Cerebellar cortex (tissue), 1 donor: ENCODE results near the gene GALNT15.

Source experiments
- DNase-seq: peaks from one replicate; pipeline ENCODE4 v3.0.0-alpha.2; 2015; ENCODE audit warnings: low spot score

GALNT15 gene

DNA sequence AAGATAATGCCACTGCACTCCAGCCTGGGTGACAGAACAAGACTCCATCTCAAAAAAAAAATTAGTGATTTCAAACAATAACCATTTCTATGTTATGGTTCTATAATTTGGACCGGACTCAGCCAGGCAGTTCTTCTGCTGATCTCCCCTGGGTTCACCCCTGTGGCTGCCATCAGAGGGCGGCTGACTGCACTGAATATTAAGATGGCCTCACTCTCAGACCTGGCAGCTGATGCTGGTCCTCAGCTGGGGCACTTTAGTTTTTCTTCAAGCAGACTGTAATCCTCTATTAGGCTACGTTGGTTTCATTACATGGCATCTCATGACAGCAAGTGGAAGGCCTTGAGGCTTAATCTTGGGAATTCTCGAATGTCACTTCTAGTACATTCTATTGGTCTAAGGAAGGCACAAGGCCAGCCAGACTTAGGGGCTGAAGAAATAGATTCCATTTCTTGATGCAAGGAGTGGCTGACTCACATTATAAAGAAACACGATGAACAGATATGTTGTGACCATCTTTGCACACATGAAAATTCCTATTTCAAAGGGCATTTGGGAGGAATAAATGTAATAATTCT lies 12.8 kb downstream of the GALNT15 start:
- DNase-seq: no peak

DNA sequence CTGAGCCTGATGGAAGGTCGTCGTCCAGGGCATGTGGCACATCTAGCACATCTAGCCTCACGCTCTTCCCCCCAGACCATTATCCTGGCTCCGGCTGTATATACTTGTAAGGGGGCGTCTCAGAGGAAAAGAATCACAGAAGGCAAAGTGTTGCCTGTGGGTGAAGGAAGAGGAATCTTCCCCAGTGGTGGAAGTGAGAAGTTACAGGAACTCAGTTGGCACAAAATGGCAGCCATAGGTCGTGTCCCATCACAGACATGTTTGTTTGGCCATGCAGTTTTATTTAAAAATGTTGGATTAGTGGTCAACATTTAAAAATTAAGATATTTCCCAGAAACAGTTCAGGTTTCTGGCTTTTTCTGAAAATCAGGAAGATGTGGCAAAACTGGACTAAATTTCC lies 13.6 kb downstream of the GALNT15 start:
- no peak for DNase-seq

DNA sequence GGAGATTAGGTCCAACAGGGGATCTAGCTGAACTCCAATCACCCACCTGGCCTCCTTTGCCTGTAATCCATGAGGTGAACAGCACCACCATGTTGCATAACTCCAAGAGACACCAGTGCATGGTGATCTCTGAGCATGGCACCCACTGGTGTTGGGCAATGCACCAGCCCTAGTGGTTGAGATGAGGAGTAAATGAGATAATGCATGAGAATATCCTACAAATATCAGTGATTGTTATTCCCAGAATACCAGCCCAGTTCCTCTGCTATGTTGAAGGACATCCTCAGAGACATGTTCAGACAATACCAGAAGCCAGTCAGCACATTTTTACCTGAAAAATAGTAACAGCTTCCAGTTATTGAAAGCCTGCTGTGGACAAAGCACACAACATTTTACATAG lies 14.7 kb downstream of the GALNT15 start:
- no peak for DNase-seq

GRCh38 chr3:16190704-16191103 lies 16.2 kb downstream of the GALNT15 start:
- DNase-seq: no peak

DNA sequence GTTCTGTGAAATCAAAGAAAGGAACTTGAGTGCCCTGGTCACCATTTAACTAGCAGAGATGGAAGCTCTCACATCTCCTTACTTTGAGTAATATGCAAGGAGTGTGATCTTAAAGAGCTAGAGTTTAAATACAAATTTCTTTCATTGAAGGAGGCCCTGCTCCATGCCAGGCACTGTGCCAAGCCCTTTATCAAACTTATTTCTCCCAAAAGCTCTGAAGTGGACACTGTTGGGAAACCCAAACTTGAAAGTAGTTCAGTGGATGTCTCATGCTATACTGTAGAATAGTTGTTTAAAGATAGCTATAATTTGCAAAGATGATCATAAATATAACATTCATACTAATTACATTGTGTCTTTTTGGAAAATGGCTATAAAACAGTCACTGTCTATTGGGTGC lies 17.1 kb downstream of the GALNT15 start:
- DNase-seq: no peak

GRCh38 chr3:16192176-16192811 lies 17.8 kb downstream of the GALNT15 start:
- DNase-seq: no peak

- no peak for DNase-seq
Observed at GRCh38 chr3:16198427-16198826, 23.9 kb downstream of the GALNT15 start.

- DNase-seq: no peak
Observed at GRCh38 chr3:16199769-16200168, 25.3 kb downstream of the GALNT15 start.

GRCh38 chr3:16200411-16200810 lies 25.9 kb downstream of the GALNT15 start:
- DNase-seq: no peak

DNA sequence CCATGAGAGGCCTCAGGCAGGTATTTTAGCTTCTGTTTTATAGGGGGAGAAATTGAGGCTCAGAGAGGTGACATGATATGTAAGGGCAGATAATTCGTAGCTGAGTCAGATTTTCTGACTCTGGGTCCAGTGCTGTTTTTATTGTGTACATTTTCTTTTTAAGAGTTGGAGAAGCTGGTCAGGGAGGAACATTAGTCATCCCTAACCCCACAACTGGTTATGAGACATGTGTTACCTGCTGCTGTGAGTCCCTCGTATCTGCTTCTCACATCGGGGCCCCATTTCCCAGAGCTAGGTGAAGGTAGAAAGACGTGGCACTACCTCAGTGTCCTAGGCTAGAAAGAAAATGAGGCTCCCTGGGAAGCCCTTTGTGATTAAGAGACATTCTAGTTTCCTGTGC lies 28.6 kb downstream of the GALNT15 start:
- DNase-seq: no peak

DNA sequence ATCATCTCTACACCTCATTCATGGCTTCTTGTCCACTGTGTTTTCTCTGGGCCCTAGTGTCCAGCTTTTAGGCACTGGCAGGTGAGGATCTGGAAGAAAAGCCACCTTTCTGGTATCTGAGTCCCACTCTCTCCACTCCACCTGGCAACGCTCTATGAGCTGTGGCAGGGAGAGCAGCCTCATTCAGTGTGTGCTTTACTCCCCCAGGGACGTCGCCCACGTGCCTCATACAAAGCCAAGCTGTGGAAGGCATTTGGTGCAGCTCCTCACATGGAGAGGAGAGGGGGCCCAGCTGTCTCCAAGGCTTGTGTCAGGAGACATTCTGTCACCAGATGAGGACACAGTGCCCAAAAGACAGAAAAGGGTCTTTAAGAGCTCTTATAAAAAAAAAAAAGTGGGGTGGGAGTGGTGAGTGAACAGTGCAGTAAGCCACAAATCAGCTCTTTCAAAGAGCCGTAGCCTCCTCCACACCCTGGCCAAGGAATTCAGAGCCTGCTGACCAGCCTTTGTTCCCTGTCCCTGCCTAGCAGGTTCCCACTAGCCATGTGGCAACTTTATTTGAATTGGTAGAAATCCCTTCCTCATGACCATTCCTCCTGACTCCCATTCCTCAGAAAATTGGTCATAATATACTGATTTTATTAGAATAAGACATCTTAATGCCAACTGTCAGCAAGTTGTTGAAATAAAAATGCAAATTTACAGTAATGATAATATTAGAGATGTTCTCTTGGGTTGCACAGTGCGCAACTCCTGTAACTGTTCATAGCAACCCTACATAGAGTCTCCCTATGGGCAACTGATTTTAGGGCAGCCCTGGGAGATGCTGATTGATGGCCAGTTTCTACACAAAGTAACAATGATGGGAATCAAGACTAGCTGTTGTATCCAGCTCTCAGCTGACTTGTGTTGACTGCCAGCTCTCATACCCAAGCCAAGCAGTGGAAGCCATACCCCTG lies 29.5 kb downstream of the GALNT15 start:
- no peak for DNase-seq

DNA sequence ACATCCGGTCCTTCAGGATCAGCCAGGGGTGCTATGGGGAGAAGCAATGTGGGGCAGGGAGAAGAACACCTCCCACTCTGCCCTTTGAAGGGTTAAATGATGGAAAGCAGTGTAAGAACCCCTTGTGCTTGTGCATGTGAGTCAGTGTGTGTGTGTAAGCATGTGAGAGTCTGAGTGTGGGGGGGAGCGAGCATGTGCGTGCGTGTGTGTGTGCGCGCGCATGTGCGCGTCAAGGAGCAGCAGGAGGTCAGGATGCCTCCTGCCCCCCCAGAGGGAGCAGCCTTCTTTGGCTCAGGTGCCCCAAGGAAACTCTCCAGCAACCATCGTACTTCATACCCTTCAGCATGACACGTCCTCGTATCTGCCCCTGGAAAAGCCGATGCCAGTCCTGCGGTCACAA lies 30.3 kb downstream of the GALNT15 start:
- no peak for DNase-seq

GRCh38 chr3:16205156-16205870 lies 30.8 kb downstream of the GALNT15 start:
- DNase-seq: no peak

- DNase-seq: no peak
Observed at GRCh38 chr3:16207031-16207430, 32.6 kb downstream of the GALNT15 start.

DNA sequence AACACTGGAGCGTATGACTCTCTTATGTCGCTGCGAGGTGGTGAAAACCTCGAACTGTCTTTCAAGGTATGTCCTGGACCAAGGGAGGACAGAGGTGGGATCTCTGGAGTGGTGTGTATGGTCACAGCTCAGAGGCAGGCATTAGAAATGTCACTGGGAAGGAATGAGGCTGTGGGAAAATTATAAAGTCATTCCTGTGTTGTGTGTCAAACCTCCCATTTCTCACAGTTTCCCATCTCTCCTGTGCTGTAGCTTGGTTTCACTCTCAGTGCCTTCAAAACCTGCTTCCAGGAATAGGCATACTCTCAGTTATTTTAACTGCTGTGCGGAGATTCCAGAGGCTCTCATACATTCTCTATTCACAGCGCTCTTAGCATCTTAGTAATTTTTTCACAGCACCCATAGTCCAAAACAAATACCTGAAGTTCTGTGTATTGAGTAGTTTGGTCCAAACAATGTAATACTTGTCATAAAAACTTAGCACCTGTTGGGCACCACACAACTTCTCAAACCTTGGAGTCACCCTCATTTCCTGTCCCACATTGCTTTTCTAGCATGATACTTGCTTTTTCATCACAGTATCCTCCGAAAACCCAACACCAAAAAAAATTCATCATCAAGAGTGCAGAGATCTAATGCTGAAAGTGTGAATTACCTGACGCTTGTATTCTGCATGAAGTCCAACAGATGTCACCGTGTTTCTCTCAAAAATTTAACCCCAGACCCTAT lies 36.9 kb downstream of the GALNT15 start:
- DNase-seq: no peak

- no peak for DNase-seq
Observed at GRCh38 chr3:16214366-16214765, 39.9 kb downstream of the GALNT15 start.

DNA sequence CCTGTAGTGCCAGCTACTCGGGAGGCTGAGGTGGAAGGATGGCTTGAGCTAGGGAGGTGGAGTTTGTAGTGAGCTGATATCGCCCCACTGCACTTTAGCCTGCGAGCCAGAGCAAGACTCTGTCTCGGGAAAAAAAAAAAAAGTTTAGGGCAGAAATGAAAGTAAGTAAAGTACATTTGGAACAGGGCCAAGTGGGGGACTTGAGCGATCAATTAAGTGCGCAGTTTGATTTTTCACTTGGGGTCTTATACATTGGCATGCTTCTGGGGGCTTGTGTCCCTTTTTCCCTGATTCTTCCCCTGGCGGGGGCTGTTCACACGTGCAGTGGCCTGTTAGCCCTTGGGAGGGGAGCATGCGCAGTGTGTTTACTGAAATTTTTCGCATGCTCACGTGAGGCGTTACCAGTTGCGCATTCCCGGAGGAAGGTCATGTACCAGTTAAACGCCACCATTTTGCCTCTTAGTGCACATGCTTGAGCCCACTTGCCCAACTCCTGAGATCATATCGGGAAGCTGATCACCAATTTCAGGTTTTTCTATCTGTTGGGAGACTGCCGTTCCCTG lies 42.0 kb downstream of the GALNT15 start:
- DNase-seq: no peak

GRCh38 chr3:16219777-16220176 lies 45.3 kb downstream of the GALNT15 start:
- no peak for DNase-seq

DNA sequence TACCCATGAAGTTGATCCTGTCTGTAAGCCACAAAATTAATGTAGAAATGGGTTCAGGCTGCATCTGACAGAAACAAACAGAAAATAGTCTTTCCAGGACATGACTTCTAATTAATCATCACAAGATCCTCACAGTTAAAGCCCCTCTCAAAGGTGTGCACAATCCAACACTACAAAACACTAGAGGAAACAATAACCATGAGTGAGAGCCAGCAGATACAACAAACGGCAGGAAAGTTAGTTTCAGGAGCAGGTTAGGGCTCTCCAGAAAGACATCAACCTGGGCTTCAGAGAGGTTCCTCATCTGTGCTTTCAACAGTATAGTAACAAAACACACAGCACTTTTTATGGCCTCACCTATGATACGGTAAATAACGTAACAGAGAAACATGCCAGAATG lies 47.5 kb downstream of the GALNT15 start:
- no peak for DNase-seq

GRCh38 chr3:16222547-16222946 lies 48.1 kb downstream of the GALNT15 start:
- DNase-seq: no peak

DNA sequence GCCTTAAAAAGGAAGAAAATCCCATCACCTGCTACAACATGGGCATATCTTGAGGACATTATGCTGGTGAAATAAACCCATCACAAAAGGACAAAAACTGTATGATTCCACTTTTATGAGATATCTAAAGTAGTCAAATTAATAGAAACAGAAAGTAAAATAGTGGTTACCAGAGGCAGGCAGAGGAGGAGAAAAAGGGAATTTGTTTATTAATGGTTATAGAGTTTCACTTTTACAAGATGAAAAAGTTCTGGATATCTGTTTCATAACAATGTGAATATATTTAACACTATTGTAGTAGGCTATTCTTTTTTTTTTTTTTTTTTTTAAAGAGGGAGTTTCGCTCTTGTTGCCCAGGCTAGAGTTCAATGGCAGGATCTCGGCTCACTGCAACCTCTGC lies 49.8 kb downstream of the GALNT15 start:
- DNase-seq: no peak
